Measurements from ENCODE around the gene HIBADH.

DNA sequence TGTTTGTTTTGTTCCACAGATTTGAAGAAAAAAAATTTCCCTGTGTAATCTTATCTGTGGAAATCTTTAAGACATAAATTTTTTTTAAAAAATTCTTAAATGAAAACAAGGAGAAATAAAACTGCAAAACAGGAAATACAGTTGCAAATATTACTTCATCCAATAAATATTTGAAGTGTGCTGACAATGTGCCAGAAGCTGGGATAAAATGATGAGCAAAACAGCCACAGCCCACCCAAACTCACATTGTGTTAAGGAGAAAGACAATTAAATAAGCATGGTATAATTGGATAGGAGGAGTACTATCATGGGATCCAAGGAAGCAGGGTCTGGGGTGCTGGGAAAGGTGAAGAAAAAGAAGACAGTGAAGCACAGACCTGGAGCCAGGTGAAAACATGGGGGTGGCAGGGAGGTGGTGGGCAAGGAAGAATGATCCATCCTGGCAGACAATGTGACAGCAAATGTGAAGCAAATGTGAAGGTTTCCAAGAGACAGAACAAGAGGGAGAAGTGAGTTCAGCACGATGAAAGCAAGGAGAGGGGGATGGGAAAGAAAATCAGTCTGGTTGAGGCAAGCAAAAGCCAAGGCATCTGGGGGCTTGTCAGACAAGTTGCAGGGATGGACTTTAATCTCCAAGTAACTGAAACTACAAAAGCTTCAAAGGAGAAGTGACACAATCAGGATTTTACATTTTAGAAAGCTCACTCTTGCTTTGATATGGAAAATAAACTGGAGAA, 135.9 kb downstream of the HIBADH start:
- TF ChIP-seq ZEB2 (IDR thresholded peaks at IDR 0.05) (no peak), NUFIP1 (IDR thresholded peaks at IDR 0.05; ENCODE audit: partially characterized antibody) (no peak), YBX1 (IDR thresholded peaks at IDR 0.05) (no peak), NR2C1 (IDR thresholded peaks at IDR 0.05) (no peak), NR2C1 (tag; IDR thresholded peaks at IDR 0.05) (no peak), TBL1XR1 (IDR thresholded peaks at IDR 0.05; ENCODE audit: low read length in 2 of 2) (no peak), HDAC1 (IDR thresholded peaks at IDR 0.05) (no peak), POLR2AphosphoS5 (IDR thresholded peaks at IDR 0.05; ENCODE audit: control insufficient read depth, insufficient read depth, low read depth, low read length) (no peak), ZNF436 (CRISPR knock-in tag; IDR thresholded peaks at IDR 0.05) (no peak), TEAD2 (tag; IDR thresholded peaks at IDR 0.05) (no peak)
- TF ChIP-seq, protein P1, sequence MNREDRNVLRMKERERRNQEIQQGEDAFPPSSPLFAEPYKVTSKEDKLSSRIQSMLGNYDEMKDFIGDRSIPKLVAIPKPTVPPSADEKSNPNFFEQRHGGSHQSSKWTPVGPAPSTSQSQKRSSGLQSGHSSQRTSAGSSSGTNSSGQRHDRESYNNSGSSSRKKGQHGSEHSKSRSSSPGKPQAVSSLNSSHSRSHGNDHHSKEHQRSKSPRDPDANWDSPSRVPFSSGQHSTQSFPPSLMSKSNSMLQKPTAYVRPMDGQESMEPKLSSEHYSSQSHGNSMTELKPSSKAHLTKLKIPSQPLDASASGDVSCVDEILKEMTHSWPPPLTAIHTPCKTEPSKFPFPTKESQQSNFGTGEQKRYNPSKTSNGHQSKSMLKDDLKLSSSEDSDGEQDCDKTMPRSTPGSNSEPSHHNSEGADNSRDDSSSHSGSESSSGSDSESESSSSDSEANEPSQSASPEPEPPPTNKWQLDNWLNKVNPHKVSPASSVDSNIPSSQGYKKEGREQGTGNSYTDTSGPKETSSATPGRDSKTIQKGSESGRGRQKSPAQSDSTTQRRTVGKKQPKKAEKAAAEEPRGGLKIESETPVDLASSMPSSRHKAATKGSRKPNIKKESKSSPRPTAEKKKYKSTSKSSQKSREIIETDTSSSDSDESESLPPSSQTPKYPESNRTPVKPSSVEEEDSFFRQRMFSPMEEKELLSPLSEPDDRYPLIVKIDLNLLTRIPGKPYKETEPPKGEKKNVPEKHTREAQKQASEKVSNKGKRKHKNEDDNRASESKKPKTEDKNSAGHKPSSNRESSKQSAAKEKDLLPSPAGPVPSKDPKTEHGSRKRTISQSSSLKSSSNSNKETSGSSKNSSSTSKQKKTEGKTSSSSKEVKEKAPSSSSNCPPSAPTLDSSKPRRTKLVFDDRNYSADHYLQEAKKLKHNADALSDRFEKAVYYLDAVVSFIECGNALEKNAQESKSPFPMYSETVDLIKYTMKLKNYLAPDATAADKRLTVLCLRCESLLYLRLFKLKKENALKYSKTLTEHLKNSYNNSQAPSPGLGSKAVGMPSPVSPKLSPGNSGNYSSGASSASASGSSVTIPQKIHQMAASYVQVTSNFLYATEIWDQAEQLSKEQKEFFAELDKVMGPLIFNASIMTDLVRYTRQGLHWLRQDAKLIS (CRISPR knock-in tag; IDR thresholded peaks at IDR 0.05): no peak
- TF ChIP-seq, protein P2, sequence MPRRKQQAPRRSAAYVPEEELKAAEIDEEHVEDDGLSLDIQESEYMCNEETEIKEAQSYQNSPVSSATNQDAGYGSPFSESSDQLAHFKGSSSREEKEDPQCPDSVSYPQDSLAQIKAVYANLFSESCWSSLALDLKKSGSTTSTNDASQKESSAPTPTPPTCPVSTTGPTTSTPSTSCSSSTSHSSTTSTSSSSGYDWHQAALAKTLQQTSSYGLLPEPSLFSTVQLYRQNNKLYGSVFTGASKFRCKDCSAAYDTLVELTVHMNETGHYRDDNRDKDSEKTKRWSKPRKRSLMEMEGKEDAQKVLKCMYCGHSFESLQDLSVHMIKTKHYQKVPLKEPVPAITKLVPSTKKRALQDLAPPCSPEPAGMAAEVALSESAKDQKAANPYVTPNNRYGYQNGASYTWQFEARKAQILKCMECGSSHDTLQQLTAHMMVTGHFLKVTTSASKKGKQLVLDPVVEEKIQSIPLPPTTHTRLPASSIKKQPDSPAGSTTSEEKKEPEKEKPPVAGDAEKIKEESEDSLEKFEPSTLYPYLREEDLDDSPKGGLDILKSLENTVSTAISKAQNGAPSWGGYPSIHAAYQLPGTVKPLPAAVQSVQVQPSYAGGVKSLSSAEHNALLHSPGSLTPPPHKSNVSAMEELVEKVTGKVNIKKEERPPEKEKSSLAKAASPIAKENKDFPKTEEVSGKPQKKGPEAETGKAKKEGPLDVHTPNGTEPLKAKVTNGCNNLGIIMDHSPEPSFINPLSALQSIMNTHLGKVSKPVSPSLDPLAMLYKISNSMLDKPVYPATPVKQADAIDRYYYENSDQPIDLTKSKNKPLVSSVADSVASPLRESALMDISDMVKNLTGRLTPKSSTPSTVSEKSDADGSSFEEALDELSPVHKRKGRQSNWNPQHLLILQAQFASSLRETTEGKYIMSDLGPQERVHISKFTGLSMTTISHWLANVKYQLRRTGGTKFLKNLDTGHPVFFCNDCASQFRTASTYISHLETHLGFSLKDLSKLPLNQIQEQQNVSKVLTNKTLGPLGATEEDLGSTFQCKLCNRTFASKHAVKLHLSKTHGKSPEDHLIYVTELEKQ (CRISPR knock-in tag; IDR thresholded peaks at IDR 0.05): no peak
- TF ChIP-seq, protein P3, sequence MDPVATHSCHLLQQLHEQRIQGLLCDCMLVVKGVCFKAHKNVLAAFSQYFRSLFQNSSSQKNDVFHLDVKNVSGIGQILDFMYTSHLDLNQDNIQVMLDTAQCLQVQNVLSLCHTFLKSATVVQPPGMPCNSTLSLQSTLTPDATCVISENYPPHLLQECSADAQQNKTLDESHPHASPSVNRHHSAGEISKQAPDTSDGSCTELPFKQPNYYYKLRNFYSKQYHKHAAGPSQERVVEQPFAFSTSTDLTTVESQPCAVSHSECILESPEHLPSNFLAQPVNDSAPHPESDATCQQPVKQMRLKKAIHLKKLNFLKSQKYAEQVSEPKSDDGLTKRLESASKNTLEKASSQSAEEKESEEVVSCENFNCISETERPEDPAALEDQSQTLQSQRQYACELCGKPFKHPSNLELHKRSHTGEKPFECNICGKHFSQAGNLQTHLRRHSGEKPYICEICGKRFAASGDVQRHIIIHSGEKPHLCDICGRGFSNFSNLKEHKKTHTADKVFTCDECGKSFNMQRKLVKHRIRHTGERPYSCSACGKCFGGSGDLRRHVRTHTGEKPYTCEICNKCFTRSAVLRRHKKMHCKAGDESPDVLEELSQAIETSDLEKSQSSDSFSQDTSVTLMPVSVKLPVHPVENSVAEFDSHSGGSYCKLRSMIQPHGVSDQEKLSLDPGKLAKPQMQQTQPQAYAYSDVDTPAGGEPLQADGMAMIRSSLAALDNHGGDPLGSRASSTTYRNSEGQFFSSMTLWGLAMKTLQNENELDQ (CRISPR knock-in tag; IDR thresholded peaks at IDR 0.05; ENCODE audit: borderline replicate concordance): no peak
- TF ChIP-seq, protein P4, sequence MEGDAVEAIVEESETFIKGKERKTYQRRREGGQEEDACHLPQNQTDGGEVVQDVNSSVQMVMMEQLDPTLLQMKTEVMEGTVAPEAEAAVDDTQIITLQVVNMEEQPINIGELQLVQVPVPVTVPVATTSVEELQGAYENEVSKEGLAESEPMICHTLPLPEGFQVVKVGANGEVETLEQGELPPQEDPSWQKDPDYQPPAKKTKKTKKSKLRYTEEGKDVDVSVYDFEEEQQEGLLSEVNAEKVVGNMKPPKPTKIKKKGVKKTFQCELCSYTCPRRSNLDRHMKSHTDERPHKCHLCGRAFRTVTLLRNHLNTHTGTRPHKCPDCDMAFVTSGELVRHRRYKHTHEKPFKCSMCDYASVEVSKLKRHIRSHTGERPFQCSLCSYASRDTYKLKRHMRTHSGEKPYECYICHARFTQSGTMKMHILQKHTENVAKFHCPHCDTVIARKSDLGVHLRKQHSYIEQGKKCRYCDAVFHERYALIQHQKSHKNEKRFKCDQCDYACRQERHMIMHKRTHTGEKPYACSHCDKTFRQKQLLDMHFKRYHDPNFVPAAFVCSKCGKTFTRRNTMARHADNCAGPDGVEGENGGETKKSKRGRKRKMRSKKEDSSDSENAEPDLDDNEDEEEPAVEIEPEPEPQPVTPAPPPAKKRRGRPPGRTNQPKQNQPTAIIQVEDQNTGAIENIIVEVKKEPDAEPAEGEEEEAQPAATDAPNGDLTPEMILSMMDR (IDR thresholded peaks at IDR 0.05 in 2 of 3, conservative IDR thresholded peaks at IDR 0.05 in 1 of 3; ENCODE audit: insufficient read depth in 2 of 3, low read depth in 1 of 3, low read length in 3 of 3): no peak
- TF ChIP-seq, protein P5, sequence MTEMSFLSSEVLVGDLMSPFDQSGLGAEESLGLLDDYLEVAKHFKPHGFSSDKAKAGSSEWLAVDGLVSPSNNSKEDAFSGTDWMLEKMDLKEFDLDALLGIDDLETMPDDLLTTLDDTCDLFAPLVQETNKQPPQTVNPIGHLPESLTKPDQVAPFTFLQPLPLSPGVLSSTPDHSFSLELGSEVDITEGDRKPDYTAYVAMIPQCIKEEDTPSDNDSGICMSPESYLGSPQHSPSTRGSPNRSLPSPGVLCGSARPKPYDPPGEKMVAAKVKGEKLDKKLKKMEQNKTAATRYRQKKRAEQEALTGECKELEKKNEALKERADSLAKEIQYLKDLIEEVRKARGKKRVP (CRISPR knock-in tag; IDR thresholded peaks at IDR 0.05): no peak
